Activated T-cell treated with anti-CD3 and anti-CD28 coated beads for 24 hours (primary cell): ENCODE data around the gene USB1.
"Not testable (repeated sequence)": the region's sequence is repeated elsewhere in the genome, so short reads cannot be mapped to it uniquely, and the experiment has no call there.

Experiments
- DNase-seq: peaks from one replicate; pipeline ENCODE4 v3.0.0-alpha.2; 2020; ENCODE audit warnings: low read depth

USB1 gene

GRCh38 chr16:57994361-57994760 is 6.8 kb upstream of the USB1 start:
- no peak for DNase-seq

- DNase-seq = peak; percentile 8
Measured at GRCh38 chr16:57994778-57995177, 6.4 kb upstream of the USB1 start.

DNA sequence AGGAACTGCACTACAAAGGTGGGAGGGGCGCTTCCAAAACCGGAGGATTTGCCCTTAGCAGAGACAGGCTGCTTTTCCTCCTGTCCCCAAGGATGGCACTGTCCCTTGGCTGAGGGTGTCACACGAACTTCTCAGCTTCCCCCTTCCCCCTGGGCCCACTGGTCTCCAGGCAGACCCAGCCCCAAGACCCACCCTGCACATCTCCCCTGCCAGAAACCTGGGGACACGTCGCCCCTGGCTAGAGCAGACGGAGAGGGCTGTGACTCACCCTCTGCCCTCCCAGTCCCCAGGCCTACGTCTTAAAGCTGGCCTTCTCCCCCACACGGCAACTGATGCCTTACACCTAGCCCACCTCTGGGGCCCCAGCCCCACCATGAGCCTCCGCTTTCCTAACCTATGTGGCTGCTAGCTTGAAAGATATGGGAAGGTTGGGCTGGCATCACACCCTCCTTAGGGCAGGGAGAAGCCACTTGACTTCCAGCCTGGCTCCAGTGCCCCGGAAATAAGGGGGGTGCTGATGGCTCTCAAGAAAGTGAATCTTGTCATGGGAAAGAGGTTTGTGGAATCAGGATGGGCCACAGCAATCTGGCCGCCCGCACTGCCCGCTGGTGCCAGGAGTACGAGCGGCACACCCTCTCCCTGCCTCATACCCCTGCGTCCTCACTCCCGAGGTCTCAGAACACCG is 5.3 kb upstream of the USB1 start:
- DNase-seq = no peak

DNA sequence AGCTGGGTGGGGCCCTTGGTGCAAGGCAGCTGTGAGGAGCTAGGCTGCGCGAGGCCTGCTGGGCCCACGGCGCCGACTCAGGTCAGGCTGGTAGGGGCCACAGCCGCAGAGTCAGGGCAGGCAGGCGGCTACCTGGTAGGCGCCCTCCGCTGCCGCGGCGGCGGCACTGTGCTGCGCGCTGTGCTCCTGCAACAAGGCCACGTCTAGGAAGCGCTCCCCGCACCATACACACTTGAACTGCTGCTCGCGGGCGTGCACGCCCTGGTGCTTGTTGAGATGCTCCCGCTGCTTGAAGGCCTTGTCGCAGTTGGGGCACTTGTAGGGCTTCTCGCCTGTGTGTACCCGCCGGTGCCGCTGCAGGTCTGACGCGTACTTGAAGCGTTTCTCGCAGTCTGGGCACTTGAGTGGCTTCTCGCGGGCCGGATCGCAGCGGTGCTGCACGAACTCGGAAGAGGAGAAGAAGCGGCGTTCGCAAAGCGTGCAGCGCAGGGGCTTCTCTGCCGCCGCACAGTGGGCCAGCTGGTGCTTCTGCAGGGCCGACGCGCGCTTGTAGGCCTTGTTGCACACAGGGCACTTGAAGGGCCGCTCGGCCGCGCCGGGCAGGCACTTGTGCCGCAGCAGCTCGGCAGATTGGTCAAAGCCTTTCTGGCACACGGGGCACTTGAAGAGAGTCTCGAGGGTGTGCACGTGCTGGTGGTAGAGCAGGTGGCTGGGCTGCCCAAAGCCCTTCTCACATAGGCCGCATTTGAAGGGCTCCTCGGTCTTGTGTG is 4.6 kb upstream of the USB1 start:
- no peak for DNase-seq

DNA sequence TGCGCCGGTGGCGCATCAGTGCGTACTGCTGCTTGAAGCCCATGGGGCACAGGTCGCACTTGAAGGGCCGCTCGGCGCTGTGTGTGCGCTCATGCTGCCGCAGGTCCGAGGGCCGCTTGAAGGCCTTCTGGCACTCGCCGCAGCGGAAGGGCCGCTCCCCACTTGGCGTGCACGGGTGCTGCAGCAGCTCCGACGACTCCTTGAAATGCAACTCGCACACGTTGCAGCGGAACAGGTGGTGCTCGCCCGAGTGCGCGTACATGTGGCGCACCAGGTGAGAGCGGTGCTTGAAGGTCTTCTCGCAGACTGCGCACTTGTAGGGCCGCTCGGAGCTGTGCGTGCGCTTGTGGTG is 4.1 kb upstream of the USB1 start:
- DNase-seq = no peak

- DNase-seq = no peak
Measured at GRCh38 chr16:57997528-57998265, 3.5 kb upstream of the USB1 start.

DNA sequence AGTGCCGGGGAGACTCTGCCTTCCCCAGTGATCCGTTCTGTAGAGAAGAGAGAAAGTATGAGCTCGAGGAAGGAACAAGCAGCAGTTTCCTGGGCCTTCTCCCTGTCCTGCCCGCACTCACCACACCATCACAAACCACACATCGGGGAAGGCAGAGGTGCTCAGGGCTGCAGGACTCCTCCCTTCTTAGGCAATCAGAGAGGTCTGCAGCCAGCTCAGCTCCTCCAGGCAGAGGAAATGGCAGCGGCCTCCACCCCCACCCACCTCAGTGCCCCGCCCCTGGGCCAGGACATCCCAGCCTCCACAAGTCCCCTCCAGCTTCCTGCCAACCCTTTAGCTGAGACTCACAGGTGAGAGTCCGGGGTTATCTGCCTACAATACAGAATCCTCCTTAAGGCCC is 2.7 kb upstream of the USB1 start:
- DNase-seq = peak; percentile 23

GRCh38 chr16:57998992-57999365 is 2.2 kb upstream of the USB1 start:
- DNase-seq = no peak

DNA sequence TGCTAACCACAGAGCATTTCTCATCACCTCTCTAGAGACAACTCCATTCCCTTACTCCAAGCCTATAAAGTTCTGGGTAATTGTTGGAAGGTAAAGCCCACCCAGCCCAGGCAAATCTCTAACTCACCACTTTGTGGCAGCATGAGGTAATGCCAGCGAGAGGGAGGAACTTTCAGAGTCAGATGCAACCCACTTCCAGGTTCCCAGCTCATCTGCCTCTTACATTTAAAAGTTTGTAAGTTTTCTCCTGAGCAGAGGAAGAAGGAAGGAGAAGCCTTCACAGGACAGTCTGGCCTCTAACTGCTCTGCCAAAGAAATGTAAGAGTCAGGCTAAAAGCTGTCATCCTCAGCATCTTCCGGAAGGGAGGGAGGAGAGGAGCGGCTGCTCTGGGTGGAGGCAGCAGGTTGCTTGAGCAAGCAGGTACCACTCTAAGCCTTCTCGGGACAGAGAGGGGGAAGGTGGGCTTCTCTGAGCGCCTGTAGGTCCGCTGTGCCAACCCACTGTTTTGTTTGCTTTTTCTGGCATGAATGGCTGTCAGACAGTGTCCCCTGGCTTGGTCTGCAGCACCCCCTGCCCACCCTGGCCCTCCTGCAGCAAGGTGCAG is 1.7 kb upstream of the USB1 start:
- peak; percentile 7 for DNase-seq

DNA sequence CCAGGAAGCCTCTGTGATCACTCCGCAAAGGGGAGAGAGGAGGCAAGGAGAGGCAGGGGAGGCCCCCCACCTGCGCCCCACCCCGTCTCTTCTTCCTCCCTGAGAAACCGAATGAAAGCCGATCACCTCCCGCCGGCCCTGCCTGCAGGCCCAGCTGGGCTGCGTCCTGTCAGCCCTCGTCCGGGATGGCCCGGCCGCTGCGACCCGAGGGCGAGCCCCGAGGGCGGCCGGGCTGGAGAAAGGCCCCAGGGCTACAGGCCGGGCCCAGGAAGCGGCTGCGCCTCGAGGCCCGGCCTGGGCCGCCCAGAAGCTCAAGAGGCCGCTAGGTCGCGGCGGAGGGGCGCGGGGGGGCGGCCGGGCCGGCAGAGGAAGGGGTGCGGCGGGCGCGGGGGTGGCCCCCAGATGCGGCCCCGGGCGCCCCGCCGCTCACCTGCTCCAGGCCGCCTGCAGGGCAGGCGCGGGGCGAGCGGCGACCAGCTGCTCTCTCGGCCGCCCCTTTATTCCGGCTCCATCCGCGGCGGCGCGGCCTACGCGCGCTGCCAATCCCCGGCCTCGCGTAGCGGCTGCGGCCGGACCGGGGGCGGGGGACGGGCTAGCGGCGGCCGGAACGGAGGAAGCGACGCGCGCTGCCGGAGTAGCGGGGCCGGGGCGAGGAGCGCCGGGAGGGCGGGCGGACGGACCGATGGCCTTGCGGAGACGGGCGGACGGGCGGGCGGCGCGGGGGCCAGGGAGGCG is 1.1 kb upstream of the USB1 start, which contains the start of gene ZNF319:
TSS of gene ZNF319 (minus strand) at position 702 of the 735 bp plus-strand sequence. CDS start 2,407 bp downstream, outside the sequence.
- DNase-seq = no peak

DNA sequence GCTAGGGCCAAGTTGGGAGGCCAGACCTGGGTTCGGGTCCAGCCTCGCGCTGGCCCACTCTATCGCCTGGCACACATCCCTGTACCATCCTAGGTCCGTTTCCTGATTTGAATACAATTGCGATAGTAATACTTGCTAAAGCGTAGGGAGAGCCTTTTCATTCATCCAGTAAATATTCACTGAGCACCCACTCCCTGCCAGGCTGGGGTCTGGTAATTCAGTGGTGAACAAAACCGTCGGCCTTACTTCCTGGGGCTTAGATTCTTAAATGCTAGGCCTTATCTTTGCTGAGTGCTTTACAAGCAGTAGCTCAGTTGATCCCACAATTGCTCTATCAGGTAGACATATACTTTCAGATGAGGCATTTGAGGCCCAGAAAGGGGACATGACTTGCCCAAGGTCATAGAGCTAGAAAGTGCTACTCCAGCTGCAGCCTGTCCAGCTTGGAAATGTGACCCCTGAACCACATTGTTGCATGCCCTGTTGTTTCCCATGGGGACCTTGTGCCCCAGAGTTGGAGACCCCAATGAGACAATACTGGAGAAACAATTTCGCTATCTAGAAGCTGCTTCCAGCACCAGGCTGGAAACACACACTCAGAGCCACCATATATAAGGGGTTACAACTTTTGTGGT is 691 bp downstream of the USB1 start:
- DNase-seq = no peak

DNA sequence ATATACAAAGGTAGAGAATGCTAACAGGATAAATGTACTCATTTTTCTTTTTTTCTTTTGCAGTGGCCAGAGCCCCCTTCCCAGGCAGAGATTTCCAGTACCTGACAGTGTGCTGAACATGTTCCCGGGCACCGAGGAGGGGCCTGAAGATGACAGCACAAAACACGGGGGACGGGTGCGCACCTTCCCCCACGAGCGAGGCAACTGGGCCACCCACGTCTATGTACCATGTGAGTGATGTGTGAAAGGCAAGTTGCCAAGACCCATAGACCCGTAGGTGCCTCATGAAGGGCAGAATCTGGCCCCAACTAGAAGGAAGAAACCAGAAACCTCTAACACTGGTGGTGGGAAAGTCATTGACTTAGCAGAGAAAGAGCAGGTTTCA is 1.2 kb downstream of the USB1 start:
- DNase-seq = no peak

- DNase-seq = no peak
Measured at GRCh38 chr16:58002936-58003335, 1.7 kb downstream of the USB1 start.

DNA sequence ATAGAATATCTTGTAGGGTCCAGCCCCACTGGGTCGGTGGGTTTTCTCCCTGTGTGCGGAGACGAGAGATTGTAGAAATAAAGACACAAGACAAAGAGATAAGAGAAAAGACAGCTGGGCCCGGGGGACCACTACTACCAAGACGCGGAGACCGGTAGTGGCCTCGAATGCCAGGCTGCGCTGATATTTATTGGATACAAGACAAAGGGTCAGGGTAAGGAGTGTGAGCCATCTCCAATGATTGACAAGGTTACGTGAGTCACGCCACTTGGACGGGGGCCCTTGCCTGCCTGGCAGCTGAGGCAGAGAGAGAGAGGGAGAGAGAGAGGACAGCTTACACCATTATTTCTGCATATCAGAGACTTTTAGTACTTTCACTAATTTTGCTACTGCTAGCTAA is 3.5 kb downstream of the USB1 start:
- DNase-seq = not testable (repeated sequence)

DNA sequence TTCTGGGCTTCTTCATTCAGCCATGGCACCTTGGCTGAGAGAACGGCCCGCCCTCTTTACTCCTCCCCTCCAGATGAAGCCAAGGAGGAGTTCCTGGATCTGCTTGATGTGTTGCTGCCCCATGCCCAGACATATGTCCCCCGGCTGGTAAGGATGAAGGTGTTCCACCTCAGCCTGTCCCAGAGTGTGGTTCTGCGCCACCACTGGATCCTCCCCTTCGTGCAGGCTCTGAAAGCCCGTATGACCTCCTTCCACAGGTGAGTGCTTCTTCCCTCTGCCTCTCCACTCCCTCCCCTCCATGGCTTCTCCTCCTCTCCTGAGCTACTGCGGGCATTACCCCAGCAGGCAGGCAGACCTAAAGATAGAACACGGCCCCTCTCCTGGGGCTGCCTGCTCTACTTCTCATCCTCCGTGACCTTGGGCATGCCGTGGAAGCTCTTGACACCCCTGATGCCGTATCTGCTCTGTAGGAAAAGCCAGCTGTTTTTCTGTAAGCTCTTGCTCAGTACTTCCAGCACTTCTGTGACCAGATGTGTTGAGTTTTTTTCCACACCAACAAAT is 8.7 kb downstream of the USB1 start:
- DNase-seq = no peak

DNA sequence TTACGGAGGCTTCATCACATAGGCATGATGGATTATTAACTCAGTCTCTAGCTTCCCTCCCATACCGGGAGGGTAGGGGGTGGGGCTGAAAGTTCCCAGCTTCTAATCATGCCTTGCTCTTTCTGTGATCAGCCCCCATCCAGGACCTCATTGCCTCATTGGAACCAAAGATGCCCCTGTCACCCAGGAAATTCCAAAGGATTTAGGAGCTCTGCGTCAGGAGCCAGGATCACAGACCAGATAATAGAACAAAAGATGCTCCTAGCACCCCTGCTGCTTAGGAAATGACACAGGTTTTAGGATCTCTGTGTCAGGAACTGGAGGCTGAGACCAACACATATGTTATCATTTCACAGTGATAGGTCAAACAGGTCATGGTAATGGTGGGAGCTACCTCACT is 9.7 kb downstream of the USB1 start:
- DNase-seq = no peak

DNA sequence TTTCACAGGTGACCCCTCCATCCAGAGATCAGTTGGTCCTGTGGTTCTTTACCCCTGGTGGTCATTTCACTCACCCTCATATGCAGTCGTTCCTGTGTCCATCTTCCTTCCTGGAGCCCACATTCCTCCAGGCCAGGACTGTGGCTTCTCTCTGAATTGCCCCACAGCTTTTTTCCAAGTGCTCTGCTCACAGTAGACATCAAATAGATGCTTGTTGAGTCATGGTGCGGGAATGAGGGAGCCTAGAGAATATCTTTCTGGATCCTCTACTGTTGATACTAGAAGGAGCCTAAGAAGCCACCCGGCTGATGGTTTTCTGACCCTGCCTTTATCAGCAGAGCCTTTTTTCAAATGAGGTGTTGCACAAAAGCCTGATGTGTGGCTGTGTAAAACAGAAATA is 10.4 kb downstream of the USB1 start:
- DNase-seq = no peak

DNA sequence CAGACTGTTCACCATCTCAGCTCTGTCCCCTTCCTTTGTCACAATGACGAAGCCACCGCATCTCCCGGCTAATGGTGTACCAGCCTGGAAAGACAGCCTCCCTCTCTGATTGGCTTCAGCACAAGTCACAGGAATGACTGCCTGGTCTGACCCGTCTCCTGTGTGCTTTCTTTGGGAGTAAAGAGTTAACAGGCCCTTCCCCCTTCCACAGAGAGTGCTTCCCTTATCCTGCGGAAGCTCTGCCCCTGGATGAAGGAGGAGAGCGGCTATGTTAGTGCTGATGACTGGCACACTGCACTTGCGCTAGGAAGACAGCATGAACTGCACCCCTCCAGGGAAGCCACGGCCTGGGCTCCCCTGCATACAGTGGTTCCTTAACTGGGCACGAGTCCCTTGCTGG is 11.3 kb downstream of the USB1 start:
- DNase-seq = no peak

DNA sequence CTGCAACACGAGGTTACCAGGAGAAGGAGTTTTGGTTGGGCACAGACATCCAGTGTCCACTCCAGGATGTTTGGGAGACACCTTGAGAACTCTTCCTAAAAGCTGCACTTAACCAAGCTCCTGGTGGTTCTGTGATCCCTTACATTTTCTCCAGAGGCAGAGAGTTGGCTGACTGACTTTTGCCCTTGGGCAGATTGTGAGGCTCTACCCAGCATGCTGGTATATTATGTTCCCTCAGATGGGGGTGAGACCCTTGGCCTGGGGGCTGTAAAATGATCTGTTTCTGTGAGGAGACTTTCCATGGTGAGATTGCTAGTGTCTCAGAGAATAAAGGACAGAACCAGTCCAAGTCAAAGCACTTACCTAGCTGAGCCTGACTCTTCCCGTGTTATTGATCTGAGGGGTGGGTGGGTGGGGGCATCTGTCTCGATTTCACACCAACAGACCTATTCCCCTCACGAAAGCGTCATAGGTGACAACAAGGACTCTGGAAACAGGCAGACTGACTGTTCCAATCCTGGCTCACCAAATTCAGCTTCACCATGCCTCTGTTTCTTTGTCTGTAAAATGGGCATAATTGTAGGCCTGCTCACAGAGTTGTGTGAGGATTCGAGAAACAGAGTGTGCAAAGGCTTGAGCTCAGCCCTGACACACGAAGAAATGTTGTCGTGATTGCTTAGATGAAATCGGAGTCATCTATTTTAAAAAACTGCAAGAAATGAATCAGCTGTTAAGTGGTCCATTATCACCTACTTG is 12.2 kb downstream of the USB1 start:
- no peak for DNase-seq

DNA sequence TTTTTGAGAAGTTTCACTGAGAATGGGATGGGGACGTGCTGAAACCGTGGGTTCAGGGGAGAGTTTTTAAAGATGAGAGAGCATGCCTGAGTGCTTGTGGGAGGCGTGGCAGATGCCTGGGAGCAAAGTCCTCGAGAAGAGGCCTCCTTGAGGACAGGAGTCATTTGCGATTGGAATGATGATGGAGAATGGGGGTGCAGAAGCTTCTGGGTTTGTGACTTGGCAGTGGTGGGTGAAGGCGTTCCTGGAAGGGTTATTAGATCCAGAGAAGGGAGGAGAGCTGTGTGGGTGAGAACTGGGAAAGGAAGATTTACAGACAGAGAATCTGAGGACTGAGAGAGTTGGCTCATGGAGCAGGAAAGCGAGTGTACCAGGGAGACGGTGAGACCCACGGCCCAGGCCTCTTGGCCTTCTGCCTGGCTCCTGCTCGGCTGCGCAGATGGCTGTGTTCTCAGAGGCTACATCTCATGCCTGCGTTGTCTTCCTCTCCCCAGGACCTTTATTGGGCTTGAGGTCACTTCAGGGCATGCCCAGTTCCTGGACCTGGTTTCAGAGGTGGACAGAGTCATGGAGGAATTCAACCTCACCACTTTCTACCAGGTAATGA is 15.7 kb downstream of the USB1 start:
- DNase-seq = no peak
